ENCODE measurements around the gene MARK2. TPM values are rescaled to one million over a fixed set of nuclear protein-coding genes. Genes with fewer than 3 reads are reported as not detected.

MARK2 gene
- total RNA-seq, 1 donor from 2014 or later: 41.5 TPM

DNA sequence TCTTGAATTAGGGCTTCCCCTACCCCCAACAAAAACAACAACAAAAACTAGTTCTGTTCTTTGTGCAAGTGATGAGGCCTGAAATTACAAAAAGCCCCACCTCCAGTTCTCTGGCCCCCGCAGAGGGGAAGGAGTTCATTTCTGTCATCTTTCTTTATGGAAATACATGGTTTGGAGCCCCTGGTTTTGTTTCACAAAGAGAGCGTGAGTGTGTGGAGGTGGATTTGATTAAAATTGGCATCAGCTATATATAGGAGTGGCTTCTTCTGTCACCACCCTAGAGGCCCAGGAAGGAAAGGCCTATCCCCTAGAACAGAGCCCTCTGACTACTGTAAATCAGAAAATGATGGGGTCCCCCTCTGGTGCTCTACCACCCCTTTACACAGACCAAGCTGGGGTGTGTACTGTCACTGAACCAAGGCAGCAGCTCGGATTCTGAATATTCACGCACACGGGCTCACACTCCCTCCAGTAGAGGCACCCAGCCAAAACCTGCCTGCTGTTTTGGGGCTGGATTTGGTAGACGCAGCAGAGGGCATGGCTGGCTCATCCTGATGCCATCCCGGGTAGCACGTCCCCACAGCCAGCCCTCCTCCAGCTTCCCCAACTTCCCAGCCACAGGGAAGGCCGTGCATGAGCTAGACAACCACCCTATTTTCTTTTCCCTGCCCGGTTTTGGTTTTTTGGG lies 58.7 kb downstream of the MARK2 start:
- no peaks in the 10 kb centered on the region for H3K9me3 Mint-ChIP-seq
- no peaks in the 10 kb centered on the region for H3K27me3 Mint-ChIP-seq
- no peak for DNase-seq
- ChIA-PET CTCF (interaction anchor here (1.6 kb wide), 1 partner anchor 61 kb away, joined by 4 read pairs; no protein-coding TSS in a partner anchor), POLR2A (no interaction called here)
- H3K36me3 Mint-ChIP-seq (ENCODE audit: low read depth): peaks cover 85% of the 10 kb centered on the region
- peaks cover 6% of the 10 kb centered on the region for H3K4me1 Mint-ChIP-seq
- ATAC-seq (ENCODE audit: low read depth): no peak
- intact Hi-C loops (cut with micrococcal nuclease): no loop called here
- H3K27ac Mint-ChIP-seq: no peak overlapping the region
- H3K4me3 Mint-ChIP-seq: no peak overlapping the region
- TF ChIP-seq, protein P1, sequence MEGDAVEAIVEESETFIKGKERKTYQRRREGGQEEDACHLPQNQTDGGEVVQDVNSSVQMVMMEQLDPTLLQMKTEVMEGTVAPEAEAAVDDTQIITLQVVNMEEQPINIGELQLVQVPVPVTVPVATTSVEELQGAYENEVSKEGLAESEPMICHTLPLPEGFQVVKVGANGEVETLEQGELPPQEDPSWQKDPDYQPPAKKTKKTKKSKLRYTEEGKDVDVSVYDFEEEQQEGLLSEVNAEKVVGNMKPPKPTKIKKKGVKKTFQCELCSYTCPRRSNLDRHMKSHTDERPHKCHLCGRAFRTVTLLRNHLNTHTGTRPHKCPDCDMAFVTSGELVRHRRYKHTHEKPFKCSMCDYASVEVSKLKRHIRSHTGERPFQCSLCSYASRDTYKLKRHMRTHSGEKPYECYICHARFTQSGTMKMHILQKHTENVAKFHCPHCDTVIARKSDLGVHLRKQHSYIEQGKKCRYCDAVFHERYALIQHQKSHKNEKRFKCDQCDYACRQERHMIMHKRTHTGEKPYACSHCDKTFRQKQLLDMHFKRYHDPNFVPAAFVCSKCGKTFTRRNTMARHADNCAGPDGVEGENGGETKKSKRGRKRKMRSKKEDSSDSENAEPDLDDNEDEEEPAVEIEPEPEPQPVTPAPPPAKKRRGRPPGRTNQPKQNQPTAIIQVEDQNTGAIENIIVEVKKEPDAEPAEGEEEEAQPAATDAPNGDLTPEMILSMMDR (IDR thresholded peaks at IDR 0.05): no peak

DNA sequence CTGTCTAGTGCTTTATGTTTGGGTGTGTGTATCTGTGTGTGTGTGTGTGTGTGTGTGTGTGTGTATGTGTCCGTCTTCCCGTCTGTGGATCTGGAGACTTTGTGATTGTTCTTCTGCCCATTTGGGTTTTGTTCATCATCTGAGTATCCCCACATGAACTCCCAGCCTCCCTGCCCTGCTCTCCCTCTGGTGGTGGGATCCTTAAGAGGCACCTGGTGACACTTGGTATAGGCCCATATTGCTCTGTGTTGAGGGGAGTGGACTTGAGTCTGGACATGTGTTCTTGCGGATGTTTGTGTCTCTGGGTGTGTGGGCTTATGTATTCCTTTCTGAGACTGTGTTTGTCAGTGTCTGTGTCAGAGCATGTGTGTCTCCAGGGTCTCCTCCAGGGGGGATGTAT lies 62.8 kb downstream of the MARK2 start:
- H3K4me3 Mint-ChIP-seq: no peak overlapping the region
- DNase-seq (no peak), ATAC-seq (ENCODE audit: low read depth) (no peak)
- intact Hi-C loops (cut with micrococcal nuclease): no loop called here
- TF ChIP-seq, protein P1 (IDR thresholded peaks at IDR 0.05): no peak
- no peaks in the 10 kb centered on the region for H3K9me3 Mint-ChIP-seq
- no peak overlapping the region for H3K27ac Mint-ChIP-seq
- ChIA-PET CTCF (no interaction called here), POLR2A (no interaction called here)
- H3K4me1 Mint-ChIP-seq: no peaks in the 10 kb centered on the region
- peaks cover 96% of the 10 kb centered on the region for H3K36me3 Mint-ChIP-seq (ENCODE audit: low read depth)
- H3K27me3 Mint-ChIP-seq: no peaks in the 10 kb centered on the region

DNA sequence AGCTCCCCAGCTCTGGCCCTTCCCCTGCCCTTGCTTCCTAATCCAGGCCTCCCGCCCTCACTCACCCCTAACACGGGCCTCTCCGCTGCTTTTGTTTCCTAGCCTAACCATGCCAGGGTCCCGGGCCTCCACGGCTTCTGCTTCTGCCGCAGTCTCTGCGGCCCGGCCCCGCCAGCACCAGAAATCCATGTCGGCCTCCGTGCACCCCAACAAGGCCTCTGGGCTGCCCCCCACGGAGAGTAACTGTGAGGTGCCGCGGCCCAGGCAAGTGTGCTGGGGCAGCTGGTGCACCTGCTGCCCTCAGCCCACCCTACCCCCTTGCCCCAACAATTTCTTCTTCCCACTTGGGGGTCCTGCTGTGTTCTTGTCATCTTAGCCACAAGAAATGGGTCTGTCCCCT lies 65.0 kb downstream of the MARK2 start:
- Mint-ChIP-seq H3K27me3 (no peaks in the 10 kb centered on the region), H3K4me1 (no peaks in the 10 kb centered on the region), H3K27ac (no peak overlapping the region), H3K36me3 (ENCODE audit: low read depth) (peaks cover 89% of the 10 kb centered on the region), H3K4me3 (no peak overlapping the region), H3K9me3 (no peaks in the 10 kb centered on the region)
- no peak for ATAC-seq (ENCODE audit: low read depth)
- no peak for DNase-seq
- intact Hi-C loops (cut with micrococcal nuclease): no loop called here
- CTCF ChIA-PET: interaction anchor here (1.2 kb wide), 1 partner anchor 66 kb away, joined by 7 read pairs; no protein-coding TSS in a partner anchor
- TF ChIP-seq, protein P1 (IDR thresholded peaks at IDR 0.05): no peak
- POLR2A ChIA-PET: no interaction called here

DNA sequence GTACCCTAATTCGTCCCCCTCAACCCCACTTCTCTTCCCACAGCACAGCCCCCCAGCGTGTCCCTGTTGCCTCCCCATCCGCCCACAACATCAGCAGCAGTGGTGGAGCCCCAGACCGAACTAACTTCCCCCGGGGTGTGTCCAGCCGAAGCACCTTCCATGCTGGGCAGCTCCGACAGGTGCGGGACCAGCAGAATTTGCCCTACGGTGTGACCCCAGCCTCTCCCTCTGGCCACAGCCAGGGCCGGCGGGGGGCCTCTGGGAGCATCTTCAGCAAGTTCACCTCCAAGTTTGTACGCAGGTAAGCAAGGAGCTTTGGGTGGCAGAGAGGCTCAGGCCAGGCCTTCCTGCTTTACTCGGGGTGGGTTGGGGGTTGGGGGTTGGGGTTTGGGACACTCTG lies 65.8 kb downstream of the MARK2 start:
- ATAC-seq (ENCODE audit: low read depth) (no peak), DNase-seq (no peak)
- H3K4me1 Mint-ChIP-seq: no peaks in the 10 kb centered on the region
- ChIA-PET POLR2A (no interaction called here), CTCF (no interaction called here)
- no peaks in the 10 kb centered on the region for H3K9me3 Mint-ChIP-seq
- no peak overlapping the region for H3K4me3 Mint-ChIP-seq
- intact Hi-C loops (cut with micrococcal nuclease): no loop called here
- H3K27ac Mint-ChIP-seq: no peak overlapping the region
- peaks cover 83% of the 10 kb centered on the region for H3K36me3 Mint-ChIP-seq (ENCODE audit: low read depth)
- TF ChIP-seq, protein P1 (IDR thresholded peaks at IDR 0.05): no peak
- no peaks in the 10 kb centered on the region for H3K27me3 Mint-ChIP-seq

DNA sequence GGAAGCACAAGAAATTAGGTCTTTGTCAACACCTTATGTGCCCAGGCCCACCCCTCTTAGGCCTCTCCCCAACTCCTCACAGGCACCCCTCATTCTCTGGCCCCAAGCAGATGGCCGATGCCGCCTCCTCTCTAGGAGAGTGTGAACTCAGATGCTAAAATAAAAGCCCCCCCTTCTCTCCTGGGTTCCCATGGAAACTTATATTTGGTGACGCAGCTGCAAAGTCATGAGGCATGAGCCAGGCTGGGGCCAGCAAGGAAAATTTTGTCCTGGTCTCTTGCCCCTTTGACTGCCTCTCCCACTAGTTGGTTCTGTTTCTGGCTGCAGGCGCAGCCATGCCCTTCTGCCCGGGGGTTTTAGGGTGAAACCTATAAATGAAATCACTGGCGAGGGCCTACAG lies 66.3 kb downstream of the MARK2 start:
- CTCF ChIA-PET: interaction anchor here (2.2 kb wide), 1 partner anchor 68 kb away, joined by 17 read pairs; the partner anchor contains the start of gene MARK2
- ATAC-seq (ENCODE audit: low read depth) (no peak), DNase-seq (no peak)
- no peaks in the 10 kb centered on the region for H3K27me3 Mint-ChIP-seq
- peaks cover 83% of the 10 kb centered on the region for H3K36me3 Mint-ChIP-seq (ENCODE audit: low read depth)
- no peak overlapping the region for H3K4me3 Mint-ChIP-seq
- intact Hi-C loops (cut with micrococcal nuclease): no loop called here
- TF ChIP-seq, protein P1 (IDR thresholded peaks at IDR 0.05): no peak
- no peaks in the 10 kb centered on the region for H3K4me1 Mint-ChIP-seq
- H3K9me3 Mint-ChIP-seq: no peaks in the 10 kb centered on the region
- no peak overlapping the region for H3K27ac Mint-ChIP-seq
- POLR2A ChIA-PET: no interaction called here

Data from activated B cell treated with CpG ODN at 0.5 μM for 24 hours (primary cell).